Putamen (tissue), 1 donor: Measurements from ENCODE around the gene ETV7.
"Not testable (repeated sequence)": the region's sequence is repeated elsewhere in the genome, so short reads cannot be mapped to it uniquely, and the experiment has no call there.

ENCODE experiments used
- DNase-seq: peaks from one replicate; pipeline ENCODE4 v3.0.0-alpha.2; 2016; ENCODE audit warnings: low spot score

ETV7 gene

DNA sequence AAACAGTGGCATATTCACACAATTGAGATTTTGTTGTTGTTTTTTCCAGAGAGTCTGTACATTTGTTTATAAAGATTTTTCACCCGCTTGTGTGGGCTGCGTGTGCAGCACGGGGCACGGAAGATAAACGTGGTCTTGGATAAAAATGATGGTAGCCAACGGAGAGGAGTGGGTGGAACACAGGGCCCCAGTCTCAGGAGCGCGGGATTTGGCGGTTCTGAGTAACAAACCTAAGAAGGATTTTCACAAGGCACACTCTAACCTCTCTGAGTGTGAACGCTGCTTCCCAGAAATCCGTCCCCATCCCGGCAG, 47.2 kb downstream of the ETV7 start:
- DNase-seq = no peak

DNA sequence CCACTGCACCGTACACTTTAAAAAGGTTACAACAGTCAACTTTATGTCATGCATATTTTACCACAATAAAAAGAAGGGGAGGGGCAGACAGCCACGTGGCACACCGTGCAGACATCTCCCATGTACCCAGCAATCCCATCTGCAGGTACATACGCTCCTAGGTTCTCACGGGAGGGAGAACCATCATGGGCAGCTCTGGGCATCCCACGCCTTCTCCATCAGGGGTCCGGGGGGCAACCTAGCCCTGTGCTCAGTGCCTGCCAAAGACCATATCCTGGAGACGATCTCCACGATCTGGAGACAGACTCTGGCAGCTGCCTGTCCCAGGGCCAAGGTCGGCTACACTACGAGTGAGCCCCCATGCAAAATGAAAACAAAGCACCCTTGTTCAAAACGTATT, 48.3 kb downstream of the ETV7 start:
- DNase-seq = no peak

DNA sequence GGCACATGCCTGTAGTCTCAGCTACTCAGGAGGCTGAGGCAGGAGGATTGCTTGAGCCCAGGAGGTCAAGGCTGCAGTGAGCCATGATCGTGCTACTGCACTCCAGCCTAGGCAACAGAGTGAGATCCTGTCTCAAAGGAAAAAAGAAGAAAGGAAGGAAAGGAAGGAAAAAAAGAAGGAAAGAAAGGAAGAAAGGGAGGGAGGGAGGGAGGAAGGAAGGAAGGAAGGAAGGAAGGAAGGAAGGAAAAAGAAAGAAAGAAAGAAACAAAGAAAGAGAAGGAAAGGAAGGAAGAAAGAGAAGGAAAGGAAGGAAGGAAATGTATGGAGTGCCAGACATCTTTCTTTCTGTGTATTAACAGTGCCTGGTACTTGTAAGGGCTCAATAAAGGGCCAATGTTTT, 49.2 kb downstream of the ETV7 start:
- DNase-seq = not testable (repeated sequence)

DNA sequence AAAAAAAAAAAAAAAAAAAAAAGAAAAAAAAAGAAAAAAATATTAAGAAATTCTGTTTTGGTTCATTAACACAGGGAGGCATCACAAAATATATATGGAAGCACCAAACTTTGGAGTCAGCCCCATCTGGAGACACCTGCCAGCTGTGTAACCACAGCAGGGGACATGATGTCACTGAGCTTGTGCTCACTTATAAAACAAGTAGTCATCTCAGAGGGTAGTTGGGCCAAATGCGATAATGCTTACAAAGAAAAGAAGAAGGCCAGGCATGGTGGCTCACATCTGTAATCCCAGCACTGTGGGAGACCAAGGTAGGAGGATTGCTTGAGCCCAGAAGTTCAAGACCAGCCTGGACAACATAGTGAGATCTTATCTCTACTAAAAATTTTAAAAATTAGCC, 49.7 kb downstream of the ETV7 start:
- no peak for DNase-seq

DNA sequence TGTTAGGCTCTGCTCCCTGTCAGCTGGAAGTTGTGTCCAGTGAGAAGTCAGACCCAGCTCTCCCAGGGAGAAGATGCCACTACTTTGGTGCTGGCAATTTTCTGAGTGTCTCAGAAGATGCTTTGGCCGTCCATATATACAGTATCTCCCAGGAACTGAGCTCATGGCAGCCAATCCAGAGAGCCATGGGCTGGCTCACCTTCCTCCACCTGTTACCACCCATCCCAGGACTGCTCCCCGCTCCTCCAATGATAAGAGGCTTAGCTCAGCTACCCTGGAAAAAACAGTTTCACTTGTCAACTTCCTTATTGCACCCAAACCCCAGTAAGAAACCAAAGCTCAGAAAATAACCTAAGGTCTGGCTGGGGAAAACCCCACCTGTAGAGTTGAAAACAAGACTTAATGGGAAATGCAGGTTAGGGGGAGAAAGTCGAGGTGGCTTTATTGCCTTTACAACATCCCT, 50.7 kb downstream of the ETV7 start, which contains the start of gene BNIP5:
Gene BNIP5 (minus strand): TSS at position 110 of the 463 bp plus-strand sequence. CDS start 6,198 bp downstream, outside the sequence.
- DNase-seq = no peak

DNA sequence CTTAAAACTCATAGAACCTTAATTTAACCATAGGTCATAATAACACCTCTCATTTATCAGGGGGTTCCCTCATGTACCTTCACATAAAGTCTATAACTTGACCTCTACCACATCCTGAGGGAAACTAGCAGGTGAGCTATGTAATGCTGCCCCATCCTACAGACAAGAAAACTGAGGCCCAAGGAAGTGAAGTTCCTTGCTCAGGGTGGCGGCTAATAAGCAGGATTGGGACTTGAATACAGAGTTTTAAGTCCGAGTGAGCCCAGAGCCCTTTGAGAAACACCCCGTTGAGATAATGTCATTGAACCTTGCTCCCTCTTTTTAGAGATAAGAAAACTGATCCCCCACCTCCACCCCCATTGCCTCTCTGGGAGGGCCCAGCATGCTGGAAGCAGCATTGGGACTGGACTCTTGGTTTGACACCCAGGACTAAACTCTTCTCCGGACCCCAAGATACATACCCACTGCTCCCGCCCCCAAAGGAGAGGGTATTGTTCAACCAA, 51.2 kb downstream of the ETV7 start:
- no peak for DNase-seq

DNA sequence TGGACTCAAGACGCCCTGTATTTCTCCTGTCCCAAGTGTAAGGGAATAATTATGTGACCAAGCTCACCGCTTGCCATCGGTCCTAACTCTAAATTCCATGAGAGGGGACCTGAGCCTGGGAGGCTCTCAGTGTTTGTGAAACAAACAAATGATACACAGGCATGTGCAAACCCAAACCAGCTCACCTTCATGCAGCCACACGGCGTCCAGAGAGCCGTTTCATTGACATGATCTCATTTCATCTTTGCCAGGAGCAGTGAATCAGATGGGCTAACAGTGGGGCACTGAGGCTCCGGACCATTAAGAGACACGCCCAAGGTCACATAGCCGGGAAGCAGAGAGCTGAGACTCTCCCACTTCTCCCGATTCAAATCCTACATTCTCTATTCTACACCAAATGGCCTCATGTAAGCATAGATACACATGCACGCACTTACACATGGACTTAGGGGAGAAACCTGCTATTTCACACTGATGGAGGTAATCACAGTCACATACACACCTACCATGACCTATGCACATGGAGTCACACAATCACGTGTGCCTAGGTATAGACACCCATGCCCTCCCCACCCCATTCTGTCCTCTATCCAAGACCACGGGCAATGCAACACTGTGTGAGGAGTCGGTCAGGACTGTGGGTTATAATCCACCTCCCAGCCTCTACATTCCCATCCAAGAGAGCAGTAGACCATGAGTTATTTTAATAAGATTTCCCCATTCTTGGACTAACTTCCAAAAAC, 51.8 kb downstream of the ETV7 start:
- DNase-seq = no peak

DNA sequence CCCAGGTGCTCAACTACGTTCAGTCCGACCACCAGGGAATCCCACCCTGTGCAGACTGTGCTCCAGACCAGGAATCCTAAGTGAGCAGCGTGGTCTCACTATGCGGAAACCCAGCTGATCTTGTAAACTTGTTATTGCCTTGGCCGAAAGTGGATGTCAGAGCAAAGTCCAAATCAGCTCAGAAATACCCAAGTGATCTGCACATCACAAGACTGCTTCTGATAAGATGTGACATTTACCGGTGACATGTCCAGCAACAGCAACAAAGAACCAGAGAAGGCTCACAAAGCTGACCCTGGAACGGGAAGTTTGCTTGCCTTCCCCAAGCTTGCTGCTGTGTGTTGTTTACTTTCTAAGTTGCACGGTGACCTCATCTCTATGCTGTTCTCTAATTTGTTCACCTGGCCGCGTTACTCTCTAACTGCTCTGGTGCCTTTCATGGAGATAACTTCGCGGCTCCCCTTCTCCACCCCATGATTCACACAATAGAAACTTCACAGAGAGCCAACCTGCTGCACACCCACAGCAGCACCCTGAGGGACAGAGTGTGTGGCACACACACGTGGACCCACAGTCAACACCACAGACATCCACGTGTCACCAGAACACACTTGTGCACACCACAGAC, 52.5 kb downstream of the ETV7 start:
- DNase-seq = no peak

DNA sequence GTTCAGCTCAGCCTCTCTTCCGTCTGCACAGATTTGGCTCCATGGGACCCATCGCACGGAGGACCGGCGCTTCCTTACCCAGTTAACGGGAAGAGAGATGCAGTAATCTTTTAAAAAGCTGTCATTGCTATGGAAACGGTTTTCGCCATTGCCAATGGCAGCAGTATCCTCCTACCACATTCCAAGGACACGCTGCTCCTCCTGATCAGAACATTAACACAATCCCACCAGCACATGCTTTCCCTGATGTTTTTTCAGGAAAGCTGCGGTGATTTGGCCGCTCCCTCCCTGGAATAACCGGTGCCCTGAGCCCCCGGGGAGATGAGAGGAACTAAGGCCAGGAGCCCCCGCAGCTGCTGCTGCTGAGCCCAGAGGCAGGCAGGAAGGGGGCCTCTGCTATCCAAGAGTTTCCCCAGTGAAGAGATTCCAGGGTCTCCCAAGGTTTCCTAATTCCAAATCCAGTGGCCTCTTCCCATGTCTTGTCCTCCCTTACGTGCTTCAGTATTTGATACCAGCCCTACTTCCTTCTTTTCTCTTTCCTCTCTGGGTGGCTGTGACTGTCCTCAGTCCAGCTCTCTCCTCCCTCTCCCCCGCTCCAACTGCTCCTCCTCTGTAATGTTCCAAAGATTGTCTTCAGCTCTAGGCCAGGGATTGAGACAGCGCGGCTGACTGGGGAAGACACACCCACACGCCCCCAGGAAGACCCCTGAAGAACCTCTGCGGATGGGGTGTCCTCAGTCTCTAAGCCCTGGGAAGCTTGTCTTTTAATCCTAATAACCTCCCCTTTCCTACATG, 53.3 kb downstream of the ETV7 start:
- DNase-seq = no peak

DNA sequence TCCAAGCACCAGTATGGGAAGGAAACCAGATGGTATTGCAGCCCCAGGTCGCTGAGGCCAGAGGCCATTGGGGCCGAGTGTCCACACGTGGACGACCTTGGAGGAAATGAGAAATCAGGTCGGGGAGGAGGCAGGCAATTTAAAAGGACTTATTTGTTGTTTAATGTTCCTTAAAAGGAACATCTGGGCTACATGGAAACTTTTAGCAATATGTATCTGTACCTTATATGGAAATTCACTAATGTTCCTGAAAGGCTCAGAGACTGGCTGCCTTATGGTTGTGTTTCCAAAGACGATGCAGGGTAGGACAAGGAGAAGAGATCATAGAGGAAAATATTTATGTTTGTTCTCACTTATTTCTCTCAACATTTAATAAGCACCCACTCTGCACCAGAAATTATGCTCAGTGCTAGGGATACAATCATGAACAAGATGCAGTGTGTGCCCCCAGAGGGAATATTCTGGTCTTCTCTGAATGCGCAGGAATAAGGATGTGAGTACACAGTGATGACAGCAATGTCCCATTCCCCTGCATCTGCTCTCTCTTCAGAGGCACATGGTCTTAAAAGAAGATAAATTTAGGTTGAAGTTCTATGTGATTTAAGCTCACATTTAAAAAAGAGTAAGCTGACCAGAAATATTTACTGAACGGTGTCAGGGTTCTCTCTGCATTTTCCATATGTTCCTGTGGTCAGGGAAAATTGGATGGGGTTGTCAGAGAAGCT, 54.1 kb downstream of the ETV7 start:
- no peak for DNase-seq

DNA sequence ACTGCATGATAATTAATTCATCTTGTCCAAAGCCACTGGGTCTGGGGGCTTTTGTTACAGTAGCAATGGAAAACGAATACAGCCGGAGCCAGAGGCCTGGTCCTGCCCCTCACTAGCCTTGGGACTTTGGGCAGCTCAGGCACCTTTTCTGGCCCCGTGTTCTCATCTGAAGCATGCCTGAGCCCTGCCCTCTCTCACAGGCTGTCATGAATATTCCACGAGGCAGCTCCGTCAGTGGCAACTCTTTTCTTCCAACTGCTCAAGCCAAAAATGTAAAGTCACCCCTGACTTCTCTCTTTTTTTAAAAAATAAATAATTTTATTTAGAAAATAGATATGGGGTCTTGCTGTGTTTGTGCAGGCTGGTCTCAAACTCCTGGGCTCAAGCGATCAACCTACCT, 56.1 kb downstream of the ETV7 start:
- no peak for DNase-seq

DNA sequence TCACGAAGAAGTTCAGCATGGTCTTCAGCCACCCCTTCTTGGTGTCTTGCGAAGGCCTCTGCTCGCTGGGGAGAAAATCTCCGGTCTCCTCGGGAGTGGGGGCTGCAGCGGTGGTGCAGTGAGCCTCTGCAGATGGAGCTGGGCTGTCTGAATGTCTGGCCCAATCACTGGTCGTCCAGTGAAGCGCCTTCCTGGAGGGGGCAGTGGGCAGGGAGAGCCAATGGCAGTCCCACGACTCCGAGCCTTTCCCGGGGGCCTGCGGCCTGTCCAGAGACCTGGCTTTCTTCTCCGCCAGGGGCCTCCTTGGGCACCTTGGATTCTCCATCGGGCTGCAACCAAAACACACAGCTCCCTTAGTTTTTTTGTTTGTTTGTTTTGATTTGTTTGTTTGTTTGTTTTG, 57.1 kb downstream of the ETV7 start:
- DNase-seq = no peak

DNA sequence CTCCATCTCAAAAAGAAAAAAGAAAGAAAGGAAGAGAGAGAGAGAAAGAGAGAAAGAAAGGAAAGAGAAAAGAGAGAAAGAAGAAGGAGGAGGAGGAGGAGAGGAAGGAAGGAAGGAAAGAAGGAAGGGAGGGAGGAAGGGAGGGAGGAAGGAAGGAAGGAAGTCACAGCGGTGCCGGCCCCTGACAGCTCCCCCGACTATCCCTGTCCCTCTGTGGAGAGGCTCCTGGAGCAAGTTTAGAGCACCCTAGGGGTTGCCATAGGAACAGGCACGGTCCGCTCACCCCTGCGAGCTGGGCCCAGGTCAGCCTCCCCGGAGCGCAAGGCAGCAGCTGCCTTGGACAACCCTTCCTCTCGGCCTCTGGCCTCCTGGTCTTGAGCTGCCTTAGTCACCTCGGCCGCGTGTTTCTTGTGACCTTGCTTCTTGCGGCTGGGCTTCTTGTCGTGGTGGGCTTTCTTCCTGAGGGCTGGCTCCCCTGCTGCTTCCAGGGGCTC, 57.6 kb downstream of the ETV7 start:
- no peak for DNase-seq

DNA sequence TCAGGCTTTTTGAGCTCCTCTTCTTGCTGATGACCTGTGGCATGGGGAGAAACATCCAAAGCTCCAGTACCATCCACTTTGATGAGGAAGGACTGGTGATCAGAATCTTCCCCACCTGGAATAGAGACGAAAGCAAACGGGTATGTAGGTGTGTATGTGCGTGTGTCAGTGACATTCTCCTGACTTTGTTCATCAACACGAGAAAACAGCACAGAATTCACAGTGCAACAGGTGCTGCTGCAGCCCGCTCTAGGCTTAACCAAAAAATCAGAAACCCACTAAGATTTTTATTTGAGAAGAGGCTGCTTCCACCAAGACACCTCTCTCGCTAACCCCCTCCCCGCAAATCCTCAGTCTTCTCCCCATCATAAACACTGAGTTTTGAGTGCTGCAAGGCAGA, 58.9 kb downstream of the ETV7 start:
- no peak for DNase-seq

DNA sequence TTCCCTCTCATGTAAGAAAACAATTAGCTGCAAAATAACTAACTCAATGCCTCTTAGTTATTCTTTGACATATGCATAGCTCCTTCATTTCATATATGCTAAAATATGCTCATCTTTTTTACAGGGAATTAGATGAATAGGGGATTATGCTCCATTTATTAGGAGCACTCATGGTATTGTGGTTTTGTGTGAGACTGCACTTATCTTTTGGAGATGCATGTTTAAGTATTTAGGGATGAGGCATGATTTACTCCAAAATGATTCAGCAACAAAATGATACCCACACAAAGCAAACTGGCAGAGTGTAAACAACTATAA, 59.6 kb downstream of the ETV7 start:
- no peak for DNase-seq

DNA sequence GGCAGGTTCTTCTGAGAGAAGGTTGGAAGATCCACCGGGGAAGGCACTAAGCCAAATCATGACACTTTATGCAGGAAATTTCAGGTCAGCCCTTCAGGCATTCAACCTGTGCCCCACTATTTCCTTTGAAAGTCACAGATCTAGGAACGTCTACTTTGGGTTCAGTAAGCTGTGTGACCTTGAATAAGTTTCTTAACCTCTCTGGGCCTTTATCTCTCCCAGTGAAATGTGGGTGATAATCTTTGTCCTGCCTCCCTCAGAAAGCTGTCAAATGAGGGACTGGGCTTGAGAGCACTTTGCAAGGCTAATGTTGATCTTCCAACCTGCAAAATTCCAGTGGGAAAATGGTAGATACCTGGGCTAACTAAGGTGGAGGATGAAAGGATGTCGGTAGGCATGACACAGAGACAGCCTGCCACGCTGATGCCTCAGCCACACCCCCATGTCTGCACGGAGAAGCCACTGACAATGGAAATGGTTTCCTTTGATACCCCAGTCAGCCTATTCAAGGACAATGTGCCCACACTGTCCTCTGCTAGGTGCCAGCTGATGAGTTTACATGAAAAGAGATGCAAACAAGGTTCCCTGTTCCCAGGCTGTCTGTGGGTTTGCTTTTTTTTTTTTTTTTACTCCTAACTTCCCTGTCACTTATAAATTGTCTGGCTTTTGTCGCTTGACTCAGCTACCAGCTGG, 60.1 kb downstream of the ETV7 start:
- DNase-seq = no peak

DNA sequence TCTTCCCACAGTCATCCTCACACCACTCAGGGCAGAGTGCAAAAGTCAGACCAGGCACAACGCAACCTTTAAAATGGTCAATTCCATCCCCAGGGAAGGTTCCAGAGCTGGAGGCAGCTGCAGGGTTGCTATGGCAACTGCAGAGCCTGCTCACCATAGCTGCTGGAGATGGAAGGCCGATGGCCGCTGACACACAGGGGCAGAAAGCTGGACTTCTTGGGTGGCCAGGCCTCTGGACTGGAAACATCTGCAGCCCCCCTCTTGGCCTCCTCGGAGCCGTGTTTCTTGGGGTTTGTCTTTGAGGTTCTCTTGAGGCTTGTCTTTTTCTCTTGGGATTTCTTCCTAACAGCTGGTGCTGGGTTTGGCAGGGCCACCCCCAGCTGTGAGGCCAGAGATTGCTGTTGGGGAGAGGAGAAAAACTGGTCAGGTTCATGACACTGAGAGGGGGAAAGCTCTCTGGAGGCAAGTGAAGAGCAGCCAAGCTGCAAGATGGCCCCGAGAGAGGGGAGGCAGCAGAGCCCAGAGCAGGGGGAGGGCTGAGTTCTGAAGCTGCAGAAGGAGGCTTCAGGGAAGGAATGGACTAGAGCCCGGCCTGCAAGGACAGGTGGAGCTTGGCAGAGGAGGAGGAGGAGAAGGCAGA, 61.0 kb downstream of the ETV7 start:
- no peak for DNase-seq

DNA sequence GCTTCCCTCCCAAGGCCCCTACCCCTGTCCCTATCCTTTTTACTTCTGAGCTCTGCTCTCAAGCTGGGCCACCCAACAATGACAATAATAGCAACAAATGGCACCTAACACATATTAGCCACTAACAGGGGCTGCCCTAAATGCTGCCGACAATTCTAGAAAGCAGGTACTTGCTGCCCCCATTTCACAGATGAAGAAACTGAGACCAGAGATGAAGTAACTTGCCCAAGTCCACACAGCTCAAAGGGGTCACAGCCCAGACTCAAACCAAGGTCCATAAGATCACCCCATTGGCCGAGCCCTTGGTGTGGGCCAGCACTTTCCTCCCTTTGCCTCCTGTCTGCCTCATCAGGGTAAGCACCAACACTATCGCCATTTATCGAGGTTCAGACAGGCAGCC, 62.8 kb downstream of the ETV7 start:
- DNase-seq = no peak

DNA sequence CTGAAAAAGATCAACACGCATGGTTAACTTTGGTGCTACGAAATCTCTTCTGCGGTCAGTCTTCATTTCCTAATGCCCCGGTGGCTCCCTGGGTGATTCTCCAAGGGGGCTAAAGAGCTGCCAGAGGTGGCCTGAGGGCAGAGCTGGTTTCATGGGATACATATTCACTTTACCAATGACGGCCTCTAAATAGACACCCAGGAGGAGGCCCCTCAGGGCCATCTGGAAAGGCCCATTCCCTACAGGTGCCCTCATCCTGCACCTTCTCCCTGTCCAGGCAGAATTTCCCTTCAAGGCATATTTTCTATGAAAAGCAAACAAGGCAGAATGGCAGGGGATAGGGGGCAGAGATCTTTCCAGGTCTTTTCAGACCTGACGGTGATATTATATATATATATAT, 63.3 kb downstream of the ETV7 start:
- no peak for DNase-seq

DNA sequence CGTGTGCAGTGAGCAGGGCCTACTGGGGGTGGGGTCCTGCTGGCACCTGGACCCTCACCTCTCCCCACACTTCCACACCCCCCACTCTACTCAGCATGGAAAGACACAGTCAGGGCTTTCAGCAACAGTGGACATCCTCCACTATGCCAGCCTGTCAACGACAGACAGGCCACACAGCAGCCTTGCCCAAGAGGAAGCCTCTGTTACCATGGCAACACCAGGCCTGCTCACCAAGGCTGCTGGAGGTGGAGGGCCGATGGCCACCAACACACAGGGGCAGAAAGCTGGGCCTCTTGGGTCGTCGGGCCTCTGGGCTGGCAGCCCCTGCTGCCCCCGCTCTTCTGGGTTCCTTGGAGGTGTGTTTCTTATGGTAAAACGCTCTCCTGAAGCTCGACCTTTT, 64.4 kb downstream of the ETV7 start:
- DNase-seq = no peak

DNA sequence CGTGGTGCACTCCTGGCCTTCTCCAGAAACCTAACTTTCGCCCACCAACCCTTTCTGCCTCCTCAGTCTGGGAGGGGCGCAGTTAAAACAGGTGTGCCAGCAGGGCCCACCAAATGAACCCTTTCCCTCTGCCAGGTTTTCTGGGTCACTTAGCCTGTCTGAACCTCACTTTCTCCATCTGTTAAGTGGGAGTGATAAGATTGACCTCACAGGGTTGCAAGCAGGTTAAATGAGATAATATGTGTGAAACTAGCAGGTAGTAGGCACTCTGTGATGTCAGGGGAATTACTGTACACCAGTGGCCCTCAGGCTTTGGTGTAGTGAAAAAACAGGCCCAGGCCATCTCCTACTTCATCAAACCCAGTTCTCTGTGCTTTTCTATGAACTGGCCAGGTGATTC, 64.9 kb downstream of the ETV7 start:
- no peak for DNase-seq
